GM21786 (cell line): ENCODE results near the gene OR11G2.
"Not testable (repeated sequence)": the region's sequence is repeated elsewhere in the genome, so short reads cannot be mapped to it uniquely, and the experiment has no call there.

ENCODE experiments used
- ATAC-seq: cut with Tn5 transposase; IDR thresholded peaks from one replicate; pipeline ENCODE4 v1.9.1; 2021; ENCODE audit not compliant: unreplicated experiment

OR11G2 gene, protein sequence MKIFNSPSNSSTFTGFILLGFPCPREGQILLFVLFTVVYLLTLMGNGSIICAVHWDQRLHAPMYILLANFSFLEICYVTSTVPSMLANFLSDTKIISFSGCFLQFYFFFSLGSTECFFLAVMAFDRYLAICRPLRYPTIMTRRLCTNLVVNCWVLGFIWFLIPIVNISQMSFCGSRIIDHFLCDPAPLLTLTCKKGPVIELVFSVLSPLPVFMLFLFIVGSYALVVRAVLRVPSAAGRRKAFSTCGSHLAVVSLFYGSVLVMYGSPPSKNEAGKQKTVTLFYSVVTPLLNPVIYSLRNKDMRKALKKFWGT

GRCh38 chr14:20190596-20190995 is at the start of gene OR11G2:
Gene OR11G2 (plus strand): TSS chr14:20190896. CDS start chr14:20197438, 6,542 bp downstream.
- ATAC-seq, result no peak

DNA sequence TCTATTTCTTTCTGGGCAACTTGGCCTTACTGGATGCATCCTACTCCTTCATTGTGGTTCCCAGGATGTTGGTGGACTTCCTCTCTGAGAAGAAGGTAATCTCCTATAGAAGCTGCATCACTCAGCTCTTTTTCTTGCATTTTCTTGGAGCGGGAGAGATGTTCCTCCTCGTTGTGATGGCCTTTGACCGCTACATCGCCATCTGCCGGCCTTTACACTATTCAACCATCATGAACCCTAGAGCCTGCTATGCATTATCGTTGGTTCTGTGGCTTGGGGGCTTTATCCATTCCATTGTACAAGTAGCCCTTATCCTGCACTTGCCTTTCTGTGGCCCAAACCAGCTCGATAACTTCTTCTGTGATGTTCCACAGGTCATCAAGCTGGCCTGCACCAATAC is 46.8 kb upstream of the OR11G2 start:
- no peak for ATAC-seq

DNA sequence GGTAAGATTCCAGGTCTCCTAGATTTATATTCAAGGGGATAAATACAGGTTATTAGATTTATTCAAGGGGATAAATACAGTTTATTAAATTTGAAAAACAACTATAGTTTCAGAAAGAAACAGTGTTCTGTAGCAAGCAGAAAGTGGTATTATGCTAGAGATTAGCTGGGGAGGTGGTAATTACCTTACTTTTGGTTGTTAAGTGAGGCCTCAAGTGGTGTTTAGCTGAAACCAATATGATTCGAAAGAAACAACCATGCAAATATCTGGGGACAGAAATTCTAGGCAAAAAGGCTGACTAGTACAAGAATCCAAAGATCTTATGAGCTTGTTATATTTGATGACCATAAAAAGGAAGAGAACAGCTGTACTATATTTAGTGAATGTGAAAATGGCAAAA is 45.9 kb upstream of the OR11G2 start:
- ATAC-seq, result no peak

DNA sequence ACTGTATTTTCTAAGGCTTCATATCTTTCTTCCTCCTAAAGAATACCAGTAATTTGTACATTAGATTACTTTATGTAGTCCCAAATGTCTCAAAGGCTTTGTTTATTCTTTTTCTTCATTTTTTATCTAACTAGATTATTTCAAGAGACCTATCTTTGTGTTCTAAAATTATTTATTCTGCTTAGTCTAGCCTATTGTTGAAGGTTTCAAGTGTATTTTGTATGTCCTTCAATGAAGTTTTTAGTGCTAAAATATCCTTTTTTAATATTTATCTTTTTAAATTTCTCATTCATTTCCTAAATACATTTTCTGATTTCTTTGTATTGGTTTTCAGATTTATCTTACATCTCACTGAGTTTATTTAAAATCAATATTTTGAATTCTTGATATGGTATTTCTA is 26.2 kb upstream of the OR11G2 start:
- no peak for ATAC-seq

DNA sequence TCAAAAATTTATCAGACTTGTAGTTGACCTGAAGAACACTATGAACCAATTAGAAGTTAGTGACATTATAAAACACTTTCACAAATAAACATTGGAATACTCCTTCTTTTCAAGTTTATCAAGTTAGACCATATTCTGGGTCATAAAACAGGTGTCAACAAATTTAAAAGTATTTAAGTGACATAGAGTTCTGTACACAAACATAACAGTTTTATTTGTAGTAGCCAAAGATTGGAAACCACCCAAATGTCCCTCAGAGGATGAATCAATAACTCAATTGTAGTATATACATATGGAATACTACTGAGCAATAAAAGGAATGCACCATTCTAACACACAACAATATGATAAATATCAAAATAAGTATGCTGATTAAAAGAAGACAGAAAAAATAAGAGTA is 23.6 kb upstream of the OR11G2 start:
- no peak for ATAC-seq

GRCh38 chr14:20169852-20170251 is 20.8 kb upstream of the OR11G2 start:
- ATAC-seq, result not testable (repeated sequence)

DNA sequence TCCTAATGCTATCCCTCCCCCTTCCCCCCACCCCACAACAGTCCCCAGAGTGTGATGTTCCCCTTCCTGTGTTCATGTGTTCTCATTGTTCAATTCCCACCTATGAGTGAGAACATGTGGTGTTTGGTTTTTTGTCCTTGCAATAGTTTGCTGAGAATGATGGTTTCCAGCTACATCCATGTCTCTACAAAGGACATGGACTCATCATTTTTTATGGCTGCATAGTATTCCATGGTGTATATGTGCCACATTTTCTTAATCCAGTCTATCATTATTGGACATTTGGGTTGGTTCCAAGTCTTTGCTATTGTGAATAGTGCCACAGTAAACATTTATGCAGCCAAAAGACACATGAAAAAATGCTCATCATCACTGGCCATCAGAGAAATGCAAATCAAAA is 16.5 kb upstream of the OR11G2 start:
- not testable (repeated sequence) for ATAC-seq

DNA sequence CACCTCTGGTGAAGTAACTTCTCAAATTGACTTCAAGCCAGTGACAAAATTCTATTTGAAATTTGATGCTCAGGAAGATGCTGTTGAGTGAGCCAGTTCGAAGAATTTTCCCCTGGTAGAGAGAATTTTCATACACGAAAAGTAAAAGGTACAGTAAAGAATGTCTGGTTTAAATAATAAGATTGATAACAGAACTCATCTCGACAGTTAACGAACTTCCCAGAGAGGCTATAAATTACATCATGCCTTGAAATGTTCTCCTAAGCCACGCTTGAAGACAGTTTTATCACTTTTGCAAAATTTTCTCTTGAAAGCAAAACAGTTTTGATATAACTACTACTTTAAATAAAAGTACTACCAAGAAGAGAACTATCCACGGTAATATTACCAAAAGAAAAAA is 14.4 kb upstream of the OR11G2 start:
- ATAC-seq, result no peak

DNA sequence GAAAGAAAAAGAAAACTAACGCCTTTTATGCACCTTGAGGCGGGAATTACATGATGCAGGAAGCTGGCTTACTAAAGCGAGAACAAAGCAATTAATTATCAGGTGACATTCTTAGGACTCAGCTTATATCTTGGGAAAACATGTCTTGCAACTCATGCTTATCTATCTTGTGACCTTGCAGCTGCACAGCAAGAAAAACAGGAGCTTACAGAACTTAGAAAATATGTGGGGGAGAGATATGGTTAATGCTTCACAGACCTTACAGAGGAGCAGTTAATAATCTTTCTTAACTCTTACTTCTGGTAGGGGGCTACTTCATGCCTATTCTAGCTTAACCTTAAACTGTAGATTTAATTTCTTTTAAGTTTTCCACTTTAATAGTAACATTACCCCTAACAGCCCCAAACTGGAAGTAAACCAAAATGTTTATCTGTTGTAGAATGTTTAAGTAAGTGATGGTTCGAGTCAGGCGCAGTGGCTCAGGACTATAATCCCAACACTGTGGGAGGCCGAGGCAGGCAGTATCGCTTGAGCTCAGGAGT is 13.2 kb upstream of the OR11G2 start:
- ATAC-seq, result no peak

GRCh38 chr14:20179218-20179617 is 11.5 kb upstream of the OR11G2 start:
- no peak for ATAC-seq

DNA sequence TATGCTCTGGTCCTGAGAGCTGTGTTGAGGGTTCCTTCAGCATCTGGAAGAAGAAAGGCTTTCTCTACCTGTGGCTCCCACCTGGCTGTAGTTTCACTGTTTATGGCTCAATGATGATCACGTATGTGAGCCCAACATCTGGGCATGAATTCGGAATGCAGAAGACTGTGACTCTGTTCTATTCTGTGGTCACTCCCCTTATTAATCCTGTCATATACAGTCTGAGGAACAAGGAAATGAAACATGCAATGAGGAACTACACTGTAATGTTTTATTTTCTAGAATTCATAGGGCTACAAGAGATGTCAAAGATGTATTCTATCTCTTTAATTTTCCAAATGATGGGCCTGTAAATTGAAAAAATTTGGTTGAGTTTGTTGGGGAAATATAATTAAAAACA is 10.8 kb upstream of the OR11G2 start:
- ATAC-seq, result no peak

DNA sequence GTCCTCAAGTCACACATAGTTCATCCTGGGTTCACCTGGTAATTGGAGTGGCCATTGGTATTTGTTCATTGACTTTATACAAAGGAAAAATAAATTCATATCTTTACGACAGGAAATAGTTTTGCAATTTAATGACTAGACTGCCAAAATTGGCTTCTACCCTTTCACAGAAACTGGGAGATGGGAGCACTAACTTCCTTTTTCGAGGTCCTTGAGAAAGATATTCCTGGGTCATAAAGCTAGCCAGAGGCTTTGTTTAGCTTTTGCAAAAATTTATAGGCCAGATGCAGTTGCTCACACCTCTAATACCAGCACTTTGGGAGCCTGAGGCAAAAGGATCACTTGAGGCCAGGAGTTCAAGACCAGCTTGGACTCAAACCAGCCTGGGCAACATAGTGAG is 10.2 kb upstream of the OR11G2 start:
- ATAC-seq, result no peak

- ATAC-seq, result no peak
Observed at GRCh38 chr14:20184181-20184580, 6.5 kb upstream of the OR11G2 start.

DNA sequence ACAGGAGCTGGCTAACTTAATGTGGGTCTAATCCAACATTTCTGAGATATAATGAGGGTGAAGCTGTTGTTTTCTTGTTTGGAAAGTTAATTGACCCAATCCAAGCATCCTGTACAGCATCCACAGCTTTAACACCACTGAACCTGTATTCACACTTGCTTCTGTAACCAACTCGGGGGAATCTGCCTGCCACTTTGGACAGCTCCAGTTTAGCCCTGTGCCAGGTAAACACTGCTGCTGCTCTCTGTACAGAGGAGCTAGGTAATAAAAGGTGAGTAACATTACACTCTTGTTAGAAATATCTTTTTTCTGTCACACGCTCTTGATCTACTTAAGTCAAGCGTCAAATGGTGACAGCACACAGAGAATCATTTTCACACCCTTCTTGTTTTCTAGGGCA is 700 bp downstream of the OR11G2 start:
- no peak for ATAC-seq

- no peak for ATAC-seq
Observed at GRCh38 chr14:20194101-20194500, 3.4 kb downstream of the OR11G2 start.

- not testable (repeated sequence) for ATAC-seq
Observed at GRCh38 chr14:20195170-20195569, 4.5 kb downstream of the OR11G2 start.

- no peak for ATAC-seq
Observed at GRCh38 chr14:20195911-20196310, 5.2 kb downstream of the OR11G2 start.

GRCh38 chr14:20197459-20197858 is 6.8 kb downstream of the OR11G2 start:
- ATAC-seq, result no peak

GRCh38 chr14:20198991-20199390 is 8.3 kb downstream of the OR11G2 start:
- no peak for ATAC-seq

GRCh38 chr14:20204721-20205120 is 14.0 kb downstream of the OR11G2 start:
- no peak for ATAC-seq

GRCh38 chr14:20209595-20209994 is 18.9 kb downstream of the OR11G2 start:
- no peak for ATAC-seq

GRCh38 chr14:20212406-20212805 is 21.7 kb downstream of the OR11G2 start:
- not testable (repeated sequence) for ATAC-seq

DNA sequence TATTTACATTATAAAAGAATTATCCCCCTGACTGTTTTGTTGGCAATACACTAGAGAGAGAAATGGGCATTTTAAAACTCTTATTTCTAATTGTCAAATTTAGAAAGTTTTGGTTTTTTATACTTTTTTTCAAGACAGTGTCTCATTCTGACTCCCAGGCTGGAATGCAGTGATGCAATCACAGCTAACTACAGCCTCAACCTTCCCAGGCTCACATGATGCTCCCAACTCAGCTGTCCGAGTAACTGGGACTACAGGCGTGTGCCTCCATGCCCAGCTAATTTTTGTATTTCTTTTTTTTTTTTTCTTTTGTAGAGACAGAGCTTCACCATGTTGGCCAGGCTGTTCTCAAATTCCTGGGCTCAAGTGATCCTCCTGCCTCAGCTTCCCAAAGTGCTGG is 24.5 kb downstream of the OR11G2 start:
- no peak for ATAC-seq
